Inflammatory macrophage treated with lipopolysaccharide for 4 hours (primary cell): ENCODE measurements around the gene KRTAP10-12.
"Not testable (repeated sequence)": the region's sequence is repeated elsewhere in the genome, so short reads cannot be mapped to it uniquely, and the experiment has no call there.

Experiments used
- DNase-seq: peaks from one replicate; pipeline ENCODE4 v3.0.0-alpha.2; 2020

The KRTAP10-12 gene

GRCh38 chr21:44670642-44671432 is 26.1 kb upstream of the KRTAP10-12 start:
- DNase-seq: no peak

DNA sequence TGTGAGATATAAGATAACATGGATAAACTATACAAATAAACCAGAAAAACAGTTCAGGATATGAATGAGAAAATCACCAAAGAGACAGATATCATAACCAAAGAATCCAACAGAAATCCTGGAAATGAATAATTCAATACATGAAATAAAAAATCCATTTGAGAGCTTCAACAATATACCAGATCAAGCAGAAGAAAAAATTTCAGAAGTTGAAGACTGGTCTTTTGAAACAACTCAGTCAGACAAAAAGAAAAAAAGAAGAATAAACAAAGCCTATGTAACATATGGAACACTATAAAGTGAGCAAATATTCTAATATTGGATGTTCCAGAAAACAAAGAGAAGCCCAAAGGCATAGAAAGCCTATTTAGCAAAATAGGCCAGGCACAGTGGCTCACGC is 25.1 kb upstream of the KRTAP10-12 start:
- DNase-seq: no peak

- no peak for DNase-seq
Observed at GRCh38 chr21:44677881-44678280, 19.1 kb upstream of the KRTAP10-12 start.

DNA sequence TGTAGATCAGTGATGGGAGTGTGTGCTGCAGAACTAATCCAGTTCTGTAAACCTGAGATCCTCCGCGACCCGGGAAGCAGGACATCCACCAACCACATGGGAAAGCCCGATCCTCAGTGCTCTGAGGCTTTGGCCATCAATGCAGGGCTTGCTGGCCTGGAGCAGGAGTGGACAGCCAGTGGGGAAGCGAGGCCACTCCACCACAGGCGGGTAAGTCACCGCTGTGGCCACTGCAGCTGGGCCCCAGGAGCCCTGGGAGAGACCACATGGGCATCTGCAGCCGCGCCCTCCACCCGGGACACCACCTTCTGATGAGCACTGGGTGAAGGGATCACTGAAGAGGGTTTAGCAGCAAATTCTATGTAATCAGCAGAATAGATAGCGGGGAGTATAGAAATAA is 15.8 kb upstream of the KRTAP10-12 start:
- DNase-seq: no peak

DNA sequence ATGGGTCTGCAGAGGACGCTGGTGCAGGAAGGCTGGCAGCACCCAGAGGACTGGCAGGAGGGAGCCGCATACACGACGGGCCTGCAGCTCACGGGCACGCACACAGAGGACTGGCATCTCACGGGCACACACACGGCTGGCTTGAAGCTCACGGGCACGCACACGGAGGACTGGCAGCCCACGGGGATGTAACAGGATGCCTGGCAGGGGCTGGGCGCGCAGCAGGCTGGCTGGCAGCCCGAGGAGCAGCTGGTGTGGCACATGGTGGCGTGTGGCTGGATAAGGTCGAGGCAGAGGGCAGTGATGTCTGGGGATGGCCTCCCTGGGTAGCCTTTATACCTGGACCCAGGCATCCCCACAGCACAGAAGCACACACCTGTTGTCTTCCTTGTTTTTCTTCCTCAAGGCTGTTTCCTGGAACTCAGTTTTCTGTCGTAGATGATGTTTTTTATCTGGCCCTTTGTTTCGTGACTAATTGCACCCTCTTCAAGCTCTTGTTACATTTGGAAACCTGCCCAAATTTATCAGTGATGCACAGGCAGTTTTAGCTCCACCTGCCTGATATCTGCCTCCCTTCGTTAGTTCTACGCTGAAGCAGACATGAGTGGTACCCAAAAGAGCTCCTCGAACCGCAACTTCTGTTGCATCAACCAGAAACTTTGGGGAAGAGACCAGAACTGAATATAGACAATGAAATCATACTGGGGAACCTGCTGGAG is 15.0 kb upstream of the KRTAP10-12 start, which contains the start of gene KRTAP12-1:
TSS of gene KRTAP12-1 (minus strand) at position 303 of the 719 bp plus-strand sequence. CDS start at position 263, 40 bp downstream.
- no peak for DNase-seq

GRCh38 chr21:44682580-44683151 is 14.3 kb upstream of the KRTAP10-12 start:
- no peak for DNase-seq

DNA sequence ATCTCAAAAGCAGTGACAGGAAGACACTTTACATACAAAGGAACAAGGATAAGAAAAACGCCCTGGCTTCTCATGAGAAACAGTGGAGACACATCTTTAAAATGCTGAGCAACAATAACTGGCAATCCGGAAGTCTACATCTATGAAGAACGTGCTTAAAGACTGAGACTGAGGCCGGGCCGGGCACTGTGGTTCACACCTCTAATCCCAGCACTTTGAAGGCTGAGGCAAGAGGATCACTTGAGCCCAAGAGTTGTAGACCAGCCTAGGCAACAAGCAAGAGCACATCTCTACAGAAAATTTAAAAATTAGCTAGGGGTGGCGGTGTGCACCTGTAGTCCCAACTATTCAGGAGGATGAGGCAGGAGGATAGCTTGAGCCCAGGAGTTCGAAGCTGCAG is 12.9 kb upstream of the KRTAP10-12 start:
- no peak for DNase-seq

DNA sequence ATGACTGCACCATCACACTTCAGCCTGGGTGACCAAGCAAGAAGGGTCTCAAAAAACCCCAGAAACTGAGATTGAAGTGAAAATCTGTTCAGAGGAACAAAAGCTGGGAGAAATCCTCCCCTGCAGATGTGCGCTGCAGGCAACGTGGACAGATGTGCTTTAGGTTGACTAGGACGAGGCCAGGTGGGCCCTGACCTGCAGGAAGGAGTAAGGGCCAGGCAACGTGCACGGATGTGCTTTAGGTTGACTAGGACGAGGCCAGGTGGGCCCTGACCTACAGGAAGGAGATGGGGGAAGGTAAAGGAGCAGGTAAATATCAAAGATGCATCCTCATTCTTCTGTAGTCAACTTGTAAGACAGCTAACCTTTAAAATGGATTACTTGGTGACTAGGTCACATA is 12.5 kb upstream of the KRTAP10-12 start:
- DNase-seq: no peak

GRCh38 chr21:44685050-44685449 is 11.9 kb upstream of the KRTAP10-12 start:
- not testable (repeated sequence) for DNase-seq

DNA sequence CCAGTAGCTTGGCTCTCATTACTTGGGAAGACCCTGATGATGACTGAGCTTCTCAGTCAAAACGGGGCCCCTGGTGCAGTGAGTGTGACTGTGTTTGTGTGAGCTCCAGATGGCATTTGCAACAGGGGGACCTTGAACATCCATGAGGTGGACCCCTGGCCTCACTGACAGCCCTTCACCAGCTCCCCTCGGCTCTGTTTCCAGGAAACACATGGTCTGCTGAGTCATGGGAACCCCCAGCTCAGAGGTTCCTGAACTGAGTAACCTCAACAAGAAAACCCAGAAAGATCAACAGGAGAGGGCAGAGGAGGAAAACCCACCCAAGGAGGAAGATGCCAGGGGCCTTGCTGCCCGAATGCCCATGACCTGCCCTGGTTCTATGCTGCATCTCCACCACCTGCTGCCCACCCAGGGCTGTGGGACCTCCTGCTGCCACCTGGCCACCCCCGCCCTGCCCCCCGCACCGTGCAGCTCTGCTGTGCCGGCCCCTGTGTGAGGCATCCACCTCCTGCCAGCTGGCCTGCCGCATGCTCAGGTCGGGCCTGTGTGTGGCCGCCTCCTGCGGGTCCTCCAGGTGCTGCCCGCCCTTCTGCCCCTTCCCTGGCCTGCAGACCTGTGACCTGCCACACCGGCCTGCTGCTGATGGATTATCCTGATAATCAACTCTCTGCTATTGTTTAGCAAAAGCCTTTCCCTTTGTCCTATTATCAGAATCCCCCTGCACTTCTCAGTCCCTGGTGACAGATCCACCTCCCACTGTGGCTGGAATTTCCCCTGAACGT is 10.8 kb upstream of the KRTAP10-12 start:
- DNase-seq: no peak

DNA sequence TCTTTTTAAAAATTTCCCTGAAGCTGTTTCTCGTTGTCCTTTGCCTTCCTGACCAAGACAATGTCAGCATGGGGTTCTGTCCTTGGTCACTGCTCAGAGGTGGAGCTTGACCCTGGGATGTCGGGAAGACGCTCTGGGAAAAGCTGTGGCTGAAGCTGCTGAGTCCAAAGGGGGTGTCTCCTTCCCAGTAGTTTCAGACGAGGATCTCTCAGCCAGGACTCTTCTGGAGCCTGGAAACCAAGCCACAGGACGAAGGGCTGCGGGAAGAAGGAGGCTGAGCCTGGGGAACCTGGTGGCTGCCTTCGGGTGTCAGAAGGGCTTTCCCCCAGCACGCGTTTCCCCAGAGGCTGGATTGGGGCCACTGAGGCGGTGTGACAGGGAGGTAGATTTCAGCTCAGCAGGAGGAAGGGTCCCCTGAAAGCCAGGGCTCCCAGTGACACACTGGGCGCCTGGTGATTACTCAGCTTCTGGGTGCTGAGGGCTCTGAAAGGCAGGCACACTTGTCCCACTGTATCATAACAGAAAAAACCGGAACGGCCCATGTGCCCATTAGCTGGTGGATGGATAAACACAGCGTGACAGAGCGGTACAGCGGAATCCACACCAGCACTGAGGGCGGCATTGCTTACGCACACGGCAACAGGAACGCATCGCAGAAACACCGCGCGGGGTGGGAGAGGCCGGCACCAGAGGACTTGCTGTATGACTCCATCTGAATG is 10.0 kb upstream of the KRTAP10-12 start:
- no peak for DNase-seq

- no peak for DNase-seq
Observed at GRCh38 chr21:44687671-44688070, 9.3 kb upstream of the KRTAP10-12 start.

GRCh38 chr21:44689740-44690139 is 7.2 kb upstream of the KRTAP10-12 start:
- DNase-seq: not testable (repeated sequence)

- no peak for DNase-seq
Observed at GRCh38 chr21:44691686-44692085, 5.3 kb upstream of the KRTAP10-12 start.

- no peak for DNase-seq
Observed at GRCh38 chr21:44692798-44693512, 4.0 kb upstream of the KRTAP10-12 start.

DNA sequence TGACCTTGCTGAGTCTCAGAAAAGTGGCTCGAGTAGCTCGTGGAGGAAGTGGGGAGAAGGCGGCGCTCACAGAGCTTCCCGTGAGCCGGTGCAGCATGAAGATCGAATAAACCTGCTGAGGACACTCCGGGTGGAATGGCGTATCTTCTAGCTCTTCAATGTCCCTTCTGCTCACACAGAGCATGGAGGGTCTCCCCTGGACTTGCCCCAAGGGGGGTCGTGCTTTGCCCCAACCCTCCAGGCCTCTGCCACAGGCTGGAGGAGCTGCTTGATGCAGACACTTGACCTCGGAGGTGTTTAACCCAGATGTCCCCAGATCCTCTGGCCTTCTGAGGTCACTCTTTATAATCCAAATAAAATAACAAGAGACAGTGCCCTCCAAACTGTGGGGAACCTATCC is 2.2 kb upstream of the KRTAP10-12 start:
- DNase-seq: no peak

DNA sequence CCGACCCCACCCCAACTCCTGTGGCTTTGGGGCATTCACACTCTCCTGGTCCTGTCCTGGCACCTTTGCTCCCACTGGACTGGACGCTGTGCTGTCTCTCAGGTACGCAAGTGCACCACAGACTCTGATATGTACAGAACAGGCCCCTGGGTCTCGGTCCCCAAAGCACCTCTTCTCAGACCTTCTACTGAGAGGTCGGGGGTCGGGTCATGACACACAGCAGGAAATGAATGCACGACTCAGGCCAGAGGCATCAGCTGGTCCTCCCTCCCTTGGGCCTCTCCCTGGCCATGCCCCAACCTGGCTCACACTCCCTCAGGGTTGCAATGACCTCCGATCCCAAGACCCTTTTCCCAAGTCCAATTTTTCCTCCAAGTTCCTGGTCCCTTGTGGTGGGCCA is 1.8 kb upstream of the KRTAP10-12 start:
- no peak for DNase-seq

GRCh38 chr21:44695641-44696040 is 1.3 kb upstream of the KRTAP10-12 start:
- DNase-seq: no peak

DNA sequence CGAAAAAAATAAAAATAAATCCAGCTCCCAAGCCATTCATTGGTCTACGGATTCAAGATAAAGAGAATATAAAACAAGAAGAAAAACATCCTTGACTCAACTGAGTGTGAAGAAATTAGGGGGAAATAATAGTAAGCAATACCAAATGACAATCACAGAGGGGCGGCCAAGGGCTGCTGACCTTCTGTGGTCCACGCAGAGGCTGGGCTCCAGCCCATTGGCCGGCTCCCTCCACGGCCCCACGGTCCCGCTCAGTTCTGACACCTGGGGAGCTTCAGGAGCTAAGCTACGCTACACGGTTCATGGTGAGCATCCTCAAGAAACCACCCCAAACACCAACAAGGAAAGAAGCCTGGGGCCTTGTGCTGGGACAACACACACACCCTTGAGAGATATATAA is 400 bp upstream of the KRTAP10-12 start:
- DNase-seq: no peak

- DNase-seq: no peak
Observed at GRCh38 chr21:44697811-44698734, 1.1 kb downstream of the KRTAP10-12 start.
